ENCODE measurements around the gene NEO1.

NEO1 gene

GRCh38 chr15:73275862-73276261 lies 223.6 kb downstream of the NEO1 start:
- Histone ChIP-seq H3K4me3 (ENCODE audit: low read length) (no peak overlapping the region), H3K36me3 (ENCODE audit: control insufficient read depth, low read length) (no peaks in the 10 kb centered on the region), H4K20me1 (ENCODE audit: control insufficient read depth, insufficient read depth, low read depth, low read length) (no peaks in the 10 kb centered on the region), H3K27ac (ENCODE audit: low read depth, low read length) (no peak overlapping the region), H3K4me1 (ENCODE audit: control insufficient read depth, low read length) (no peaks in the 10 kb centered on the region), H3K4me2 (ENCODE audit: low read length) (no peak overlapping the region), H3K9me2 (replicated peaks; ENCODE audit: control insufficient read depth, low read length) (no peaks in the 10 kb centered on the region), H3K79me2 (ENCODE audit: control insufficient read depth, low read length) (no peaks in the 10 kb centered on the region), H3K9me3 (ENCODE audit: control insufficient read depth, insufficient read depth, low read length) (no peaks in the 10 kb centered on the region), H3F3A (ENCODE audit: control insufficient read depth, insufficient read depth) (no peaks in the 10 kb centered on the region), H3K27me3 (ENCODE audit: control insufficient read depth, low read length) (peaks cover 4% of the 10 kb centered on the region; the same call in 1 of the 2 replicates)
- TF ChIP-seq EZH2phosphoT487 (IDR thresholded peaks at IDR 0.05; ENCODE audit: borderline replicate concordance, low read length) (no peak), CTCF (IDR thresholded peaks at IDR 0.05; ENCODE audit: low read depth, low read length, poor library complexity, severe bottlenecking) (no peak)

DNA sequence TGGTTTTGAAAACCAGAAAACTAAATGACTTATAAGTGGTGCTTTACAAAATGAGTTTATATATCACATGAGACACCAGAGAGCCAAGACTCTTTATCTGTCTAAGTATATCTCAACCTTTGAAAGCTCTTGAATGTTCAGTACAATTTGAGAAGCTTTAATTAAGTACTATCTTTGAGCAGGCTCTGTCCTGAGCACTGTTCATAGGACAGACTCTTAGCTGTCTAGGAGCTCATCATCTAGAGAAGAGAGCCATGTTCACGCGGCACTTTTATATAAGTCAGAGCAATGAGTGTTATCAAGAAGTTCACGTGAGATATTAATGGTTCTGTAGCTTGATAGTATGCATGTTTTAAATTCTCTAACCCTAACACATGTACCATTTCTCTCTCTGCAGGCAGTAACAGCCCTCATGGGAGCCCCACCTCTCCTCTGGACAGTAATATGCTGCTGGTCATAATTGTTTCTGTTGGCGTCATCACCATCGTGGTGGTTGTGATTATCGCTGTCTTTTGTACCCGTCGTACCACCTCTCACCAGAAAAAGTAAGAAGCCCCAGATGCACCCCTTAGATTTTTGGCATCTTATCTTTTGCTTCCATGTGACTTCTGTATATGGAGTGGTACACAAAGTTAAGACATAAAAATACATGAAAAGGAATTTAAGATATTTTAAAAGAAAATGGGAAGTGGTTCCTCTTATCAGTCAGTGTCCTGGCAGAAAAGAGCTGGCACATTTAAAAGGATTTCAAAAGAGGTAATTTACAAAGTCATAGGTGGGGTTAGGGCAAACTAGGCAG lies 230.5 kb downstream of the NEO1 start:
- no peaks in the 10 kb centered on the region for H3K27me3 ChIP-seq (ENCODE audit: control insufficient read depth, low read length)
- H3K36me3 ChIP-seq (ENCODE audit: control insufficient read depth, low read length): no peaks in the 10 kb centered on the region
- no peaks in the 10 kb centered on the region for H4K20me1 ChIP-seq (ENCODE audit: control insufficient read depth, insufficient read depth, low read depth, low read length)
- H3K79me2 ChIP-seq (ENCODE audit: control insufficient read depth, low read length): no peaks in the 10 kb centered on the region
- no peaks in the 10 kb centered on the region for H3K9me2 ChIP-seq (replicated peaks; ENCODE audit: control insufficient read depth, low read length)
- no peaks in the 10 kb centered on the region for H3K4me1 ChIP-seq (ENCODE audit: control insufficient read depth, low read length)
- TF ChIP-seq CTCF (IDR thresholded peaks at IDR 0.05; ENCODE audit: low read depth, low read length, poor library complexity, severe bottlenecking) (no peak), EZH2phosphoT487 (IDR thresholded peaks at IDR 0.05; ENCODE audit: borderline replicate concordance, low read length) (no peak)
- H3K4me3 ChIP-seq (ENCODE audit: low read length): no peak overlapping the region
- no peak overlapping the region for H3K4me2 ChIP-seq (ENCODE audit: low read length)
- H3F3A ChIP-seq (ENCODE audit: control insufficient read depth, insufficient read depth): no peaks in the 10 kb centered on the region
- H3K27ac ChIP-seq (ENCODE audit: low read depth, low read length): no peak overlapping the region
- no peaks in the 10 kb centered on the region for H3K9me3 ChIP-seq (ENCODE audit: control insufficient read depth, insufficient read depth, low read length)

DNA sequence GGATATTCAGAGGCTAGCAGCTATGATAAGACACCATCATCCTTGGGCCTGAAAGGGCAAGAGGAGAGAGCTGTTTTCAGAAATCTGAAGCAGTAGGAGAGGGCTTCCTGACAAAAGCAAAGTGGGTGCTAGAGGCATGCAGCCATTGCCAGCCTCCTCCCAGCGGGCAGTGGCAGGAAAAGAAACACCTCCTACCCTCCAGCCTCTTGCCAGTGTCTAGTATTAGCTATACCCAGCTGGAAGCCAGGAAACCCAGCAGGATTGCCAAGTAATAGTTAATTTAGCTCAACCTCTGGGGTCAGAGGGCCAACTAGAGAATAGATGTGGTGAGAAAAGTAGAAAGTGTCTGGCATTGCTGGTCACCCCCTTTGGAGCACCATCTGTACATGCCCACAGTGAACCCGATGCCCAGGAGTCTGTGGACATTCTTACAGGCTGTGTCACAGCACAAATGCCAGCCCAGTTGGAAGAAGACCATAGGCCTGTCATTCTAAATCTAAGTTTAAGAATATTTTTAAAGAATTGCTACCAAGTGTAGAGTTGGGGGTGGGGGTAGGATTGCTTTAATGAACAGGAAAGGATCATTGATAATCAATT lies 231.2 kb downstream of the NEO1 start:
- Histone ChIP-seq H3K27me3 (ENCODE audit: control insufficient read depth, low read length) (0 out of 2 replicates have a peak, but pooled peaks cover 4% of the 10 kb centered on the region), H3K4me2 (ENCODE audit: low read length) (no peak overlapping the region), H3F3A (ENCODE audit: control insufficient read depth, insufficient read depth) (no peaks in the 10 kb centered on the region), H3K4me3 (ENCODE audit: low read length) (no peak overlapping the region), H3K9me3 (ENCODE audit: control insufficient read depth, insufficient read depth, low read length) (no peaks in the 10 kb centered on the region), H4K20me1 (ENCODE audit: control insufficient read depth, insufficient read depth, low read depth, low read length) (no peaks in the 10 kb centered on the region), H3K4me1 (ENCODE audit: control insufficient read depth, low read length) (no peaks in the 10 kb centered on the region), H3K79me2 (ENCODE audit: control insufficient read depth, low read length) (no peaks in the 10 kb centered on the region), H3K27ac (ENCODE audit: low read depth, low read length) (no peak overlapping the region), H3K9me2 (replicated peaks; ENCODE audit: control insufficient read depth, low read length) (no peaks in the 10 kb centered on the region), H3K36me3 (ENCODE audit: control insufficient read depth, low read length) (no peaks in the 10 kb centered on the region)
- TF ChIP-seq CTCF (IDR thresholded peaks at IDR 0.05; ENCODE audit: low read depth, low read length, poor library complexity, severe bottlenecking) (no peak), EZH2phosphoT487 (IDR thresholded peaks at IDR 0.05; ENCODE audit: borderline replicate concordance, low read length) (no peak)
